Vagina (tissue), 2 donors: Measurements from ENCODE around the gene TRPV5. TPM values are rescaled to one million over a fixed set of nuclear protein-coding genes. Genes with fewer than 3 reads are reported as not detected.

Source experiments
- DNase-seq, 2 donors: peaks; one replicate each; pipeline ENCODE4 v3.0.0-alpha.2; 2017; ENCODE audit errors: extremely low spot score in 2 of 2
- H3K27ac ChIP-seq: fragments of 200-600 bp; sonication (generic); one replicate; pipeline ENCODE4 v1.5.1; 2019
- H3K27me3 ChIP-seq: fragments of 200-600 bp; sonication (generic); one replicate; pipeline ENCODE4 v1.5.1; 2019
- H3K36me3 ChIP-seq, 2 donors: fragments of 200-600 bp; sonication (generic); one replicate each; pipeline ENCODE4 v1.5.1; 2017 to 2019
- H3K4me1 ChIP-seq: fragments of 200-600 bp; sonication (generic); one replicate; pipeline ENCODE4 v1.5.1; 2019
- H3K4me3 ChIP-seq, 2 donors: fragments of 200-600 bp; sonication (generic); 1 replicate in 1 of 2; 2 replicates in 1 of 2; pipeline ENCODE4 v1.5.1; 2016 to 2019
- H3K9me3 ChIP-seq: fragments of 200-600 bp; sonication (generic); one replicate; pipeline ENCODE4 v1.5.1; 2019
- POLR2A ChIP-seq, 2 donors: fragments of 450-650 bp; IDR thresholded peaks; one replicate each; pipeline ENCODE4 v1.6.1; 2017; ENCODE audit warnings: antibody characterized with exemption in 2 of 2, mild to moderate bottlenecking in 2 of 2, moderate library complexity in 2 of 2
- POLR2AphosphoS5 ChIP-seq, 2 donors: sonication (generic); formaldehyde crosslinking; IDR thresholded peaks; one replicate each; pipeline ENCODE4 v1.9.0; 2017; ENCODE audit warnings: antibody characterized with exemption in 2 of 2, mild to moderate bottlenecking in 2 of 2, low read depth in 1 of 2; ENCODE audit not compliant: insufficient read depth in 1 of 2
- intact Hi-C: fragments of 100-400 bp; cut with DNase I; formaldehyde crosslinking; loops from one replicate; pipeline ENCODE4 v1.15.1; 2023
- total RNA-seq: library from RNA; depleted of rRNA; stranded (reverse); fragments of >200 nt; gene quantifications from one replicate; pipeline ENCODE4 v1.2.3, GENCODE V29; 2016
- TF ChIP-seq, protein P1 (sequence below), 3 experiments: fragments of 450-650 bp in 2 of 3; fragments of 200-600 bp in 1 of 3; sonication (generic) in 1 of 3; IDR thresholded peaks; one replicate each; pipeline ENCODE4 v1.5.1; 2017 to 2019; ENCODE audit warnings: antibody characterized with exemption in 3 of 3, mild to moderate bottlenecking in 2 of 3, moderate library complexity in 2 of 3

The TRPV5 gene
- total RNA-seq, 1 donor from 2014 or later: not detected

DNA sequence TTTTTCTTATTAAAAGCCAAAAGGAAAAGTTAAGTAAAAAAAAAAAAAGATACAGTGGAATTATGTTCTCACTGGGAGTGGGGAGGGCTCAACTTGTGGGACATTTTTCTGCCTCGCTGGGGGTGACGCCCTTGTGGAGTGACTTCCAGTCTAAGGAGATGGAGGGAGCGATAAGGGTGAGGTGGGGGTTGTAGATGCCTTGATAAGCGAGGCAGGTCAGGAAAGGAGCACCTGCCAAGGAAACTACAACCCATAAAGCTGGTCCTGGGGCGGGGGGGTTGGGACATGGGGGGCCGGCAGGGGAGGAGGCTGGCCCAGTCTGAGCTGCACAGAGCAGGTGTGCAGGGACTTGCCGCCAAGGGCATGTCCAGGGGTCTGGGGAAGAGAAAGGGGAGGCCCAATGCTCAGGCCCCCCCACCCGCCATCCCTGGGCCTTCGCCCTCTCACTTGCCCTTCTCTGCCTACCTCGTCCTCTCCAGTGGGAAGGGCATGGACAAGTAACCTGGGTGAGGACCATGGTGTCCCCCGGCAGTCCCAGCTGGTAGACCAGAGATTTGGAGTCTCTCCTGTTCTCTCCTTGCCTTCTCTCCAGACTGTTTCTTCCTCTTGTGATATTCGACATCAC lies 2.5 kb upstream of the TRPV5 start:
- no peaks in the 10 kb centered on the region for H3K4me1 ChIP-seq
- no peak for DNase-seq
- TF ChIP-seq, protein P1, sequence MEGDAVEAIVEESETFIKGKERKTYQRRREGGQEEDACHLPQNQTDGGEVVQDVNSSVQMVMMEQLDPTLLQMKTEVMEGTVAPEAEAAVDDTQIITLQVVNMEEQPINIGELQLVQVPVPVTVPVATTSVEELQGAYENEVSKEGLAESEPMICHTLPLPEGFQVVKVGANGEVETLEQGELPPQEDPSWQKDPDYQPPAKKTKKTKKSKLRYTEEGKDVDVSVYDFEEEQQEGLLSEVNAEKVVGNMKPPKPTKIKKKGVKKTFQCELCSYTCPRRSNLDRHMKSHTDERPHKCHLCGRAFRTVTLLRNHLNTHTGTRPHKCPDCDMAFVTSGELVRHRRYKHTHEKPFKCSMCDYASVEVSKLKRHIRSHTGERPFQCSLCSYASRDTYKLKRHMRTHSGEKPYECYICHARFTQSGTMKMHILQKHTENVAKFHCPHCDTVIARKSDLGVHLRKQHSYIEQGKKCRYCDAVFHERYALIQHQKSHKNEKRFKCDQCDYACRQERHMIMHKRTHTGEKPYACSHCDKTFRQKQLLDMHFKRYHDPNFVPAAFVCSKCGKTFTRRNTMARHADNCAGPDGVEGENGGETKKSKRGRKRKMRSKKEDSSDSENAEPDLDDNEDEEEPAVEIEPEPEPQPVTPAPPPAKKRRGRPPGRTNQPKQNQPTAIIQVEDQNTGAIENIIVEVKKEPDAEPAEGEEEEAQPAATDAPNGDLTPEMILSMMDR (IDR thresholded peaks at IDR 0.05): no peak
- TF ChIP-seq POLR2AphosphoS5 (IDR thresholded peaks at IDR 0.05; ENCODE audit: insufficient read depth in 1 of 2, low read depth in 1 of 2): no peak
- TF ChIP-seq POLR2A (IDR thresholded peaks at IDR 0.05): no peak
- no peaks in the 10 kb centered on the region for H3K36me3 ChIP-seq
- no peak overlapping the region for H3K4me3 ChIP-seq
- intact Hi-C loops: no loop called here
- no peaks in the 10 kb centered on the region for H3K27me3 ChIP-seq
- H3K9me3 ChIP-seq: no peaks in the 10 kb centered on the region
- H3K27ac ChIP-seq: no peak overlapping the region

DNA sequence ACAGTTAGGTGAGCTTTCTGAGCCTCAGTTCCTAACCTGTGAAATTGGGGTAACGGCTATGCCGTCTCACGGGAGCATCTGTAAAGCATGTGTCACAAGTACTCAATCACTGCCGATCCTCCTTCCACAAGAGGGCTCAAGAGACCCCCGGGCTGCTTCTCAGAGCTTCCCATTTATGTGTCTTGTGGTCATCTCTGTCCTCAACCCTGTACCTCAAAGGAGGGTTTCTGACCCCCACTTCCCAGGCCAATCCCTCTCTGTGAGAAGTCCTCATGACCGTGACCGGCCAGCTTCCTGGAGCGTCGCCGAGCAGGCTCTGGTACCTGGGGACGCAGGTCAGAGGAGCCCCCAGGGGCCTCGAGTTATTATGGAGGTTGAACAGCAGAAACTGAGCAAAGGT lies 510 bp upstream of the TRPV5 start:
- Histone ChIP-seq H3K4me1 (no peaks in the 10 kb centered on the region), H3K9me3 (no peaks in the 10 kb centered on the region), H3K36me3 (no peaks in the 10 kb centered on the region), H3K27ac (no peak overlapping the region), H3K27me3 (no peaks in the 10 kb centered on the region), H3K4me3 (no peak overlapping the region)
- intact Hi-C loops: no loop called here
- no peak for TF ChIP-seq POLR2A (IDR thresholded peaks at IDR 0.05)
- TF ChIP-seq POLR2AphosphoS5 (IDR thresholded peaks at IDR 0.05; ENCODE audit: insufficient read depth in 1 of 2, low read depth in 1 of 2): no peak
- TF ChIP-seq, protein P1 (IDR thresholded peaks at IDR 0.05): no peak
- peak in 1 of 2 donors; percentile 70 for DNase-seq

- intact Hi-C loops: no loop called here
- H3K4me1 ChIP-seq: no peaks in the 10 kb centered on the region
- H3K27ac ChIP-seq: no peak overlapping the region
- TF ChIP-seq, protein P1 (IDR thresholded peaks at IDR 0.05): no peak
- TF ChIP-seq POLR2A (IDR thresholded peaks at IDR 0.05) (no peak), POLR2AphosphoS5 (IDR thresholded peaks at IDR 0.05; ENCODE audit: insufficient read depth in 1 of 2, low read depth in 1 of 2) (no peak)
- no peaks in the 10 kb centered on the region for H3K36me3 ChIP-seq
- H3K27me3 ChIP-seq: no peaks in the 10 kb centered on the region
- no peak overlapping the region for H3K4me3 ChIP-seq
- no peaks in the 10 kb centered on the region for H3K9me3 ChIP-seq
- no peak for DNase-seq
Observed at GRCh38 chr7:142933092-142933475, 462 bp downstream of the TRPV5 start.

GRCh38 chr7:142932386-142933091 lies 1.0 kb downstream of the TRPV5 start:
- no peaks in the 10 kb centered on the region for H3K36me3 ChIP-seq
- H3K27me3 ChIP-seq: no peaks in the 10 kb centered on the region
- no peaks in the 10 kb centered on the region for H3K9me3 ChIP-seq
- no peak overlapping the region for H3K27ac ChIP-seq
- TF ChIP-seq POLR2AphosphoS5 (IDR thresholded peaks at IDR 0.05; ENCODE audit: insufficient read depth in 1 of 2, low read depth in 1 of 2) (no peak), POLR2A (IDR thresholded peaks at IDR 0.05) (no peak)
- TF ChIP-seq, protein P1 (IDR thresholded peaks at IDR 0.05): no peak
- peak in 1 of 2 donors; percentile 40 for DNase-seq
- intact Hi-C loops: no loop called here
- no peaks in the 10 kb centered on the region for H3K4me1 ChIP-seq
- no peak overlapping the region for H3K4me3 ChIP-seq

GRCh38 chr7:142930126-142930730 lies 3.3 kb downstream of the TRPV5 start:
- intact Hi-C loops: no loop called here
- H3K4me1 ChIP-seq: no peaks in the 10 kb centered on the region
- no peaks in the 10 kb centered on the region for H3K27me3 ChIP-seq
- TF ChIP-seq POLR2A (IDR thresholded peaks at IDR 0.05): no peak
- no peak for TF ChIP-seq POLR2AphosphoS5 (IDR thresholded peaks at IDR 0.05; ENCODE audit: insufficient read depth in 1 of 2, low read depth in 1 of 2)
- TF ChIP-seq, protein P1 (IDR thresholded peaks at IDR 0.05): no peak
- no peak overlapping the region for H3K4me3 ChIP-seq
- H3K27ac ChIP-seq: no peak overlapping the region
- no peaks in the 10 kb centered on the region for H3K36me3 ChIP-seq
- H3K9me3 ChIP-seq: no peaks in the 10 kb centered on the region
- peak in 1 of 2 donors; percentile 70 for DNase-seq
